HG02970 (cell line): Measurements from ENCODE around the gene UBE2L5.

Source experiments
- ATAC-seq: cut with Tn5 transposase; IDR thresholded peaks from one replicate; pipeline ENCODE4 v1.9.1; 2021; ENCODE audit warnings: mild to moderate bottlenecking, moderate library complexity, moderate number of reproducible peaks; ENCODE audit not compliant: unreplicated experiment, low FRiP score

The UBE2L5 gene

DNA sequence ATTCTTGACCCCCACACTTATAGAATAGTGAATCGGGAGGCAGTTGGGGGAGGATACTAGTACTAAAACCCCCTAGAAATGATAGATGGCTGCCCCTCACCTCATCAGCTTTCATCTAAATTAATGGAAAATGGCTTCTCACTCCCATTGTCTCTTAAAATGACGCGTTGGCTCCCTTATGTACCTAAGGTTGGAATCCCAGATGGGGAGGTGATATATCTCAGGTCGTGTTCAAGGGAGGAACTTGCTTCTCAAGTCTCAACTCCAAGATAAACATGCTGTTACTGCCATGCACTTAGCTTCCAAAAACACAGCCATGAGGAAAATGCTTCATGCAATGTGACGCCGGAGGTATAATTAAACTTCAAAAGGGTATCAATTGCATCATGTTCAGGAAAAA is 18.8 kb upstream of the UBE2L5 start:
- ATAC-seq = no peak

DNA sequence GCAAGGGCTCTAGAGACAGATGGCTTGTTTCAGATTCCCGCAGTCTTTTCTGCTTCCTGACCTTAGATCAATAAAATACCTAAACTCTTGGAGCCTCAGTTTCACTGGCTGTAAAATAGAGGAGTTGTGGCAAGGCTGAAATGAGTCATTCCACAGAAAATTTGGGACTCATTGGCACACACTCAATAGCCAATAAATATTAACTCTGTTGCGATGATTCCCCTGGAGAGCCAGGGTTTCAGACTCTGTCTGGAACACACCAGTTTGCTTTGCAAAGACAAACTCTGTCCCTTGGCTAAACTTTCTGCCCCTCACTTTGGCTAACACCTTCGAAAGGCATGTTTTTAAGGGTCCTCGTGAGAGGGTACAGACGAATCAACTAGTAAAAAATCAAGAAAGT is 18.1 kb upstream of the UBE2L5 start:
- ATAC-seq = no peak

DNA sequence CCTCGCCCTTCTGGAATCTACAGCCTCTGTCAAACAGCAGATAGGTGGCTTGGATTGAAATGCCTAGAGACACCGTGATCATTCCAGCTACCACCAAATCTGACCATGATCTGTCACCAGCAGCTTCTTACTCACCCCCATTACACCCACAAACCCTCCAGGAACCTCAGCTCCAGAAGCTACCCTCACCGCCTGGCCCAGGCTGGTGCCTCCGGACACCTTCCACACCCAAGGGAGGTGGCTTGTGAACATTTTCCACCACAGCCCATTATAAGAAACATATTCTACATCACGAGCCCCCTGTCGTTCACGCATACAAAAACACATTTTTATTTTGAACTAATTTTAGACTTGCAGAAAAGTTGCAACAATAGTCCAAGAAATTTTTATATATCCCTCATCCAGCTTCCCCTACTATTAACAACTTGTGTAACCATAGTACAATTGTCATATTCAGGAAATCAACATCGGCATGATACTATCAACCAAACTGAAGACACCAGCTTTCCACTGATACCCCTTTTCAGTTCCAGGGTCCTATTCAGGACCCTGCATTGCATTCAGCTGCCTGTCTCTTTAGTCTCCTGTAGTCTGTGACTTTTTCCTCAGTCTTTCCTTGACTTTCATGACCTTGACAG is 15.4 kb upstream of the UBE2L5 start:
- no peak for ATAC-seq

DNA sequence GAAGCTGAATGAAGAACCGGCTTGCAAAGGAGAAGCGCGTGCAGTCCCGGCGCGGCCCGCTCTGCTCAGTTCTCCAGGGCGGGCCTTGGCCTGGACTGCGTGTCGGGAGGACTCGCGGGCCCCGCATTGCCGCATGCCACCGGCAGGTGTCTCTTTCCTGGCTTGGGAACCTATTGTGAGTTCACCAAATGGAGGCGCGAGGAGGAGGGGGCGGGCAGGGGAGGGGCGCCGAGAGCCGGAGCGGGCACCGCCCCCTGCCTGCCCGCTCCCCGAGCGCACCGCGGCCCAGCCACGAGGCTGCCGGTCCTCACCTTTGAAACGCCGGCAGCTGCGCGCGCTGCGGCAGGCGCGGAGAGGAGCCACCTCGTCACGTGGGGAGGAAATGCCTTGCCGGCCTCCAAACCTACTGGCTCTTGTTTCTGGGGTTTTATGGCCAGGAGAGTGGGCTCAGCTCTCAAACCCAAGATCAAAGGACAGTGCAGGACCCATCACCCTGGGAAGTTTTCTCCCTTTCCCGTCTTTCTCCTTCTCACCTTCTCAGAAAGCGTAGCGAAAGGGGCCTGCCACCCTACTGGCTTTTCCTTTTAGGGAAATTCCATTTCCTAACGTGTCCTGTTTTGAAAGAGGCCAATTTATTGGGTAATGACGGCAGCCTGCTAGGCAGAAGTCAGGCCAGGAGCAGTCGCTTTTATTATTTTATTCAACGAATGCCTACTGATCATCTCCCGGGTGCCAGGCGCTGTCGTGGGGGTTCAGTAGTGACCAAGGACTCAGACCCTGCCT is 13.8 kb upstream of the UBE2L5 start:
- ATAC-seq = peak; percentile 81

DNA sequence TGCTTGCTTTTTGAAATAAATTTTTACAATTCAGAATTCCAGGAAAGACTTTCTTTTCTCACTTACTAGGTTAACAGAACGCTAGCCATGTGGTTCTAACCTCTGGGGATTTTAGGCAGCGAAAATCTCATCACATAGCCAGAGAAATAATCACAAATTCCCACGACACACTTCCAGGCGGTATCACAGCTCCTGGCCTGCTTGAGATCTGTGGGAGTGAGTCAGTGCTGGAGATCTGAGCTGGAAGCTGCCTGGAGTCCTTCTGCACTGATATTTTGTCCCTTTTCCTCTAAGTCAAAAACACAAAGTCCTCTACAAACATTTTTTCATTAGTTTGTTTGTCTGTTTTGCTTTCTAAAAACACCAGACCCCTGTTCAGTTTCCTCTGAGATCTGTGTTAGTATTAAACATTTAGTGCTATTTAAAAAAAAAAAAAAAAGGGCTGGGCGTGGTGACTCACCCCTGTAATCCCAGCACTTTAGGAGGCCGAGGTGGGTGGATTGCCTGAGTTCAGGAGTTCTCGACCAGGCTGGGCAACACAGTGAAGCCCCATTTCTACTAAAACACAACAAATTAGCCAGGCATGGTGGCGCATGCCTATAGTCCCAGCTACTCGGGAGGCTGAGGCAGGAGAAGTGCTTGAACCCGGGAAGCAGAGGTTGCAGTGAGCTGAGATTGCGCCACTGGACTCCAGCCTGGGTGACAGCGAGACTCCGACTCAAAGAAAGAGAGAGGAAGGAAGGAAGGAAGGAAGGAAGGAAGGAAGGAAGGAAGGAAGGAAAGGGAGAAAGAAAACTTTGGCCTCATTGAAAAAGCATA is 12.2 kb upstream of the UBE2L5 start:
- ATAC-seq = no peak

DNA sequence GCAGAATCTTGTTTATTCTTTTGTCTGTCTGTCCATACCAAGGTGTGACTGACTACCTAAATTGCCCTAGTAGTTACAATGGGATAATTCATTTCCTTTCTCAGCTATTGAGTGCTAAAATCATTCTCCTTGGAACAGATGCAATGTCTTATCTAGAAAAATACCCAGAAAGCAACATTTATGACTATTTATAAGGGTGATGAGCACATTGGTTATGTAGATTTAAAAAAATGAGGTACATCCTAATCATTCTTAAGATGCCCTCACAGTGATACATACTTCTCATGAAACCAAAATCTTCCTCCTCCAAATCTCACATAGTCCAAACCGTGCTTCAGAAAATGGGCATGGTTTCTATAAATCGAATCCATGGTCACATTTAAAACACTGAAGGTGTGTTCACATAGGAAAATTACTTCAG is 11.6 kb upstream of the UBE2L5 start:
- ATAC-seq = no peak

DNA sequence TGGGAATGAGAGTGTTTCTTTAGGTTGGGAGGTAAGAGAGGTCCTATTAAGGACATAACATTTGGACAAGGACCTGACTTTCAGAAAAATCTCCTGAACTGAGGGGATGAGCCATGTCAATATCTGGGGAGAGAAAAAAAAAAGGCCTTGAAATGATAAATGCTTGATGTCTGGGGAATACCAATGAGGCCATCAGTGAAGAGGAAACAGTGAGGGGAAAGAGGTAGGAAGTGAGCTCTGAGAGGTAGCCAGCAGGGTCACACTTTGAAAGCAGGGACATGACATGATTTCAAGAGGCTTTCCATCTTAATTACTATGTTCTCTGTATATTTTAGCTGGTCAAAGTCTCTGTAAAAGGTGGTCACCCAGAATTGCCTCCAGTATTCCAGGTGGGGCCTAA is 9.9 kb upstream of the UBE2L5 start:
- ATAC-seq = no peak

DNA sequence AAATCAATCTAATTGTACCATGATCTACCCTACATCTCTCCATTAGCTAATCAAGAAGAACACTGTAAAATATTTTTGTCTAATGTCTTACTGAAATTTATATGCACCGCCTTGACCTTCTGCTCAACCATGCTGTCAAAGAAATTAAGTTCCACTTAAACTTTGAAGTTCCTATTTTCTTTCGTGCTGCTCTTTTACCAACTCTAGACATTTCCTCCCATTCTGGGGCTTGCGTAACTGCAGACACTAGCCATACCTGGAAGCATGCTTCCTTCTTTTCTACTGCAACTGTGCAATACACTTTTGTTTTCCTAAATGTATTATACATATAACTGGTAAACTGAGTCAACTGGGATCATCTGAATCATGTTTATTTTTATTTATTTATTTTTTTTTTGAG is 8.5 kb upstream of the UBE2L5 start:
- no peak for ATAC-seq

DNA sequence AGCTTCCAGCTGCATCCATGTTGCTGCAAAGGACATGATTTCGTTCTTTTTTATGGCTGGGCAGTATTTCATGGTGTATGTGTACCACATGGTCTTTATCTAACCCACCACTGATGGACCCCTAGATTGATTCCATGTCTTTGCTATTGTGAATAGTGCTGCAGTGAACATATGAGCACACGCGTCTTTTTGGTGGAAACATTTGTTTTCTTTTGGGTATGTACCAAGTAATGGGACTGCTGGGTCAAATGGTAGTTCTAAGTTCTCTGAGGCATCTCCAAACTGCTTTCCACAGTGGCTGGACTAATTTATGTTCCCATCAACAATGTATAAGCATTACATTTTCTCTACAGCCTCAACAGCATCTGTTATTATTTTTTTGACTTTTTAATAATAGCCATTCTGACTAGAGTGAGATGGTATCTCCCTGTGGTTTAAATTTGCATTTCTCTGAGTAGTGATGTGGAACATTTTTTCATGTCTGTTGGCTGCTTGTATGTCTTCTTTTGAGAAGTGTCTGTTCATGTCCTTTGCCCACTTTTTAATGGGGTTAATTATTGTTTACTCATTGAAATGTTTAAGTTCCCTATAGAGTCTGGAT is 6.8 kb upstream of the UBE2L5 start:
- ATAC-seq = peak; percentile 63

DNA sequence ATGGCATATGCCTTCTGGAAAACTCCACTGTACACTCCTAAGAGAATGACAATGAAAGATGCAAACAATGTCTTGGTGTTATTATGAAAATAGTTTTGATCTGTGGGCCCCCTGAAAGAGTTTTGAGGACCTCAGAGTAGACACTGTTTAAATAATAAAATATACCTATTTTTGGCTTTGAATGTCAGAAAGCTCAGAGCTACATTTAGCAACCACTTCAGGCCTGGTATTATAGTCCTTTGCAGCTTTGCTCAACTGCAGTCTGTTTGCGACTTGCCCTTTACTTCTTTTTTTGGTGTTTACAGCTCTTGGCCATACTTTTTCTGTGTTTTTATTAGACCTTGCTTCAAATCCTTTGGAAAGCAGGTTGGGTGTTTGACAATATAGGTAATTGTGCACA is 5.8 kb upstream of the UBE2L5 start:
- no peak for ATAC-seq

DNA sequence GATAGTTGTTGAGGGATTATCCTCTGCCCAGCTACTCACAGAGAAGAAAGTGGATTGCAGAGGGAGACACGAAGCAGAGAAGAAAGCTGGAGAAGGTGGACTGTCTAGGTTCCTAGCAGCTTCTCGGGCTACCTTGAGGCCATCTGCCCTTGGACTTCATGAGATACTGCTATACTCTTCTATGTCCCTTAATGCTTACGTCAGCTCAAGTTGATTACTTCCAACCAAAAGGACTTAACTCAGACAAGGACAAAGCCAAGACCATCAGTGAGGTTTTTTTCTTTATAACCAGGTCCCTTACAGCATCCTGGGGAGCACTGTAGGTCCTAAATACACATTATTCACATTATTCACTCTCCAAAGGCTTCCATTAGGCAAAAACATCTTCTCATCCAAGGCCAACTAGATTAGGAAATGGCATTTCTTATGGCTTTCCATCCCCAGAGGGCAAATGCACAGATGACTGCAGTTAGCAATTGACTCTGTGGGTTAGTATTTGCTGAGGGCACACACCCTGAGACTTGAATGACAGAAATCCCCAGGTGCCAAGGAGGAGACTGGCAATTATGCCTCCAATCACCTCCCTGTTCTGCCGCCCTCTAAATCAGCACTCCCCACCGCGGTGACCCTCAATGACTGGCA is 4.1 kb upstream of the UBE2L5 start:
- no peak for ATAC-seq

DNA sequence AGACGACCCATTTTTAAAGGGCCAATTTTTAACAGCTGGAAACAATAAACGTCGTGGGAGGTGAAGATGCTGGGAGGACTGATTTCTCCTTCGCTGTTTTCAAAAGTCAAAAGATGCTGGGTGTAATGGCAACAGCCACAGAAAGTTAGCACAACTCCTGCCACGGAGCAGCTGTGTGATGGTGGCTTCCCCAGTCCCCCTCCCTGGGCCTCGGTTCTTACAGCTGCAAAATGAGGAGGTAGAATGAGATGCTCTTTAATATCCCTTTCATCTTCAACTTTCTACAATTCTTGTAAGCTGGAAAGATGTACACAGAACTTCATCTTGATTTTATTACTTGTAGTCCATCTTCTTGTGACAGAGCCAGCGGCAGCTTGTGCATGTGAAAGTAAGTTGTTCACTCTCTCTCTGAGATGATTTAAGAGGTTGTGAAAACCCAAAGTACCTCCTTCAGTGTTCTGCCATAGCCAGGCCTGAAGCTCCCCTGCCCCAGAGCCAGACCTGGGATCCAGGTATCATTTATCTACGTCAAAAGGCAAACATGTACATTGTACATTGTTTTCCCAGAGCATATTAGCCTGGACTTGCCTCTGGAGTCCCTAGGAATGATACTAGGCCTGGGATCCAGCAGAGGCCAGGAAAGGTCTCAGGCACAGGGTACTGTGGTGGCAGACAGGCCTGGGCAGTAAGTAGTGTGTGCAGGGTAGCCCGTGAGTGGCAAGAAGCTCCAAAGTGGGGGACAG is 3.4 kb upstream of the UBE2L5 start:
- no peak for ATAC-seq

DNA sequence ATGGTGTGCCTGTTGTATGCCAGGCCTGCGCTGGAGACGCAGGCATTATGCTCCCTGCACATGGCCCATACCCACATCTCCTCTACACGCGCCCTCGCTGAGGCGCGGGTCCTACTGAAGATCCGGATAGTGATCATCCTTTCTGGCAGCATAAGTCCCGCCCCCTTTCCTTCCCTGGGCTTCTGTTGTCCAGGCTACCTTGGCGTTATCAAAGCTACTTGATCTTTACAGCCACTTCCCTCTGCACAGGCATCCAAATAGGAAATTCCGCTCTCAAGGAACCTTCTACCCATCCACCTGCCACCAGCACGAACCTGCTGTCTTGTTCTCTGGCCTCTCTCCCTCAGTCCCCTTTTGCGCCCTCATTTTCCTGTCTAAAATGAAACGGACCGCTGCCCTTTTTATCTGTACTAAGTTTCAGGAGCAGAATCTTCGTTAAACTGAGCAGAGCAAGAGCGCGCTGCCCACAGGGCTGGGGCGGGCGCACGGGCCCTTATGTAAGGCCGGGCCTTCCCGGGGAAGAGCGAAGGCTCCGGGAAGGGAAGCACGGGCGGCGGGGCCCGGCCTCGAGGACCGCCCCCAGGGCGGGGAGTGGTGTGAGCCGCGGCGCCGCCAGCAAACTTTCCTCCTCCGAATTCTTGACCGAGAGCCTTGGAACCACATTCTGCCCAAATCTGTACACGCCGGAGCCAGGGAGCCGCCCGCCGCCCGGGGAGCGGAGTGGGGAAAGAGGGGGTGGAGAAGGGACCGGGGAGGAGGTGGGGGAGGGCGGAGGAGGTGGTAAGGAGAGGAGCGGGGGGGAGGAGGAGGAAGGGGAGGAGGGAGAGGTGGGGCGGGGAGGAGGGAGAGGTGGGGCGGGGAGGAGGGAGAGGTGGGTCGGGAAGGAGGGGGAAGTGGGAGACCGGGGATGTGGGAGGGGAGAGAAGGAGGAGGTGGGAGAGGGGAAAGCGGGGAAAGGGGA is 920 bp upstream of the UBE2L5 start:
- ATAC-seq = no peak

DNA sequence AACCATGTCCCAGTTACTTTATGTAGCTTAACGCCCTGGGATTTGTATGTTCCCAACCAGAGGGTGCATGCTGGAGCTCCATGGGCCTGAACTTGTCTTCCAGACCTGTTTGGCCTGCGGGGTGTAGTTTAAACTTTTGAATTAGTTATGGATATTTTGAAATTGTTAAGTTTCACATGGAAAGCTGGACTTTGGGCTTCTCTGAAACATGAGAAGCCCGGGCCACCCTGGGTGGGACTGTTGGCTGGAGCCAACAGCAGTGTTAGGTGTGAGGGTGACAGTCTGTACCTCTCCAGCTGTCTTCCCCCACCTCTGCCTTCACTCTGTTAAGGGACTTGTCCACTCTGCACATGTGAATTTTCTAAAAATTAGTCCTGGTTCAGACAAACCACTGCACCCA is 1.6 kb downstream of the UBE2L5 start:
- no peak for ATAC-seq

DNA sequence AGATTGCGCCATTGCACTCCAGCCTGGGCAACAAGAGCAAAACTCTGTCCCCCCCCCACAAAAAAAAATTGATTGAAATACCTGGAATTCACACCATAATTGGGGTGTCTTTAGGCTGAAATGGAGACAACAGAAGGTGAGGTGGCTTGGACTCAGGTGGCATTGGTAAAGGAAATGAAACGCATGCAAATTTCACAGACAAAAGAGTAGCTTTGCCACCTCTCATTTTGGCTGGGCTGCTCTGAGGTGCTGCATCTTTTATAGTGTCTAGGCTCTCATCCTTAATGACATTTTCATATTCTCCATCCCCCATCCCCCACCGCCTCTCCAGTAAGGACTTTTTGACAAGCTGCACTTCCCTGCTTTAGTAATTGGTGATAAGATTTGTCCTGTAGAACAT is 6.9 kb downstream of the UBE2L5 start:
- no peak for ATAC-seq

DNA sequence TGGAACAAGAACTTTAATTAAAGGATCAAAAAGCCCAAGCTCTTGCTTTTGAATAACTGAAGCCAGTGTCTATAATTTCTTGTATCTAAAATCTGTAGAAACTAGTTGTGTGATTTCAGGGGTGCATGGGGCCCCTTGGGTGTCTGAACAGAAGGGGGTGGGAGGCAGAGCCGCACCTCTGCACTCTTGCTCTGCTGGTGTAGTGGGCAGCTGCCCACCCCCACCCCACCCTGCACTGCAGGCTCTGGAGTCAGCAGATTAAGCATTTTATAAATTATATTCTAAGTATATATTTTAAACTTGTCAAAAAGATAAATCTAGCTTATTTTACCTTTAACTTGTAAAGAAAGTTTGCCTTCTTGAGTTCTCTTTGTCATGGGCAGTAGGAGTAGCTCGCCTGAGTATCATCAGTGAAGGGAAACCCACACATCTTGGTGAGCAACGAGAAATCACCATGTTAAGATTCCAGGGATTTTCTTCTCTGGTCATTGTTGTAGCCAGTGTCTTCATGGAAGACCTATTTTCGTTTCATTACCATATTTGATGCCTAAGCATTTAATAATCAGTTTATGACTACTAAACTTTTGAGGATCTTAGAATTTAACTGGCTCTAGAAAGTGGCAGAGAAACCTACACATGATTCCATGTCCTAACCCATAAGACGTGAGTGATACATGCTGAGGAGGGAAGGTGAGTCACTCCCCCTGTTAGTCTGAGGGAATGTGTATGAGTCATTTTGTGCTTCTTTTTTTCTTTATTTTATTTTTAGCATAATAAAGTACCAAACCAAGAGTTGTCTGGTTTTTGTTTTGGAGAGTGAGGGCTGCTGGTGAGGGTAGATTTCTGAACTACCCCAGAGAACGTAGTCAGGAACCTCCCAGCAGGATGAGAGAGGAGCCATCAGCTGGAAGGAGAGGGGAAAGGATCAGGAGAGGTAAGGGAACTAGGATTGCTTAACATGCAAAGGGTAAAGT is 7.7 kb downstream of the UBE2L5 start:
- peak; percentile 54 for ATAC-seq

DNA sequence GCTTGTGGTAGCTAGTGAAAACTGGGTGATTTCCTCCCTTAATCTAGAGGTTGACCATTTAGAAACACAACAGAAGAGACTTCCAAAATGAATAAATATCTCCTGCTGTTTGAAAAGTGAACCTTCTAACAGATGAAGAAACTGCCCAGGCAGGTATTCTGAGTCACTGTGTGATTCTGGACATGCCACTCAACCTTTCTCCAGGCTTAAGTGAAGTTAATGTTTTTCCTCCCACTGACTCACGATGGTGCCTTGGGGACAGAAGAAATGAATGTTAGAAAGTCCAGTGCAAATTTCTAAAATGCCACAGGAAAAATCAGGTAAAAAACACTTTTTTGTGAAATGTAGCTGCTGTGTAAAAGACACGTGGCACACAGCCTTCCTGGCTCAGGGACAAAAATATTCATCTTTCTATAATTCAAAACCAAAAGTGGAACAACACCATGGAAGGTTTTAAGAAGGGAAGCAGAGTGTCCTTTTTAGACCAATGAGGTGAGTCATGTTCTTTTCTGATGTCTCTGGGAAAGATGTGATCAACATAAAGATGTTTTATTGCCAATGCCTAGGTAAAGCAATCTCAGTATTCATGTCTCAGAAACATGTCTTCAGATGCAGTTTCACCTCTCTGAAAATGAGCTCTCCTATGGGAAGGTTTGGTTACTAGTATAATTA is 9.1 kb downstream of the UBE2L5 start:
- ATAC-seq = no peak
